ENCODE measurements around the gene DACH2. TPM values are rescaled to one million over a fixed set of nuclear protein-coding genes. Genes with fewer than 3 reads are reported as not detected.

Gene DACH2
- total and polyA plus RNA-seq, 2 of the 4 experiments (the other 2 are of a cell fraction): 2.8 to 3.8 TPM

- Histone ChIP-seq H3K4me2 (ENCODE audit: low read depth, low read length) (no peak overlapping the region), H4K8ac (ENCODE audit: low read depth in 2 of 2, low read length in 2 of 2) (no peak overlapping the region), H3K9me1 (ENCODE audit: insufficient read depth, low read length) (no peaks in the 10 kb centered on the region), H3K79me1 (ENCODE audit: low read depth in 1 of 2, low read length in 2 of 2) (no peaks in the 10 kb centered on the region), H3K27me3 (ENCODE audit: control insufficient read depth, insufficient read depth, low read length) (no peaks in the 10 kb centered on the region), H4K5ac (ENCODE audit: low read depth, low read length) (no peak overlapping the region), H3K14ac (replicated peaks; ENCODE audit: low read depth, low read length) (no peak overlapping the region), H2BK5ac (ENCODE audit: low read depth, low read length, poor library complexity, severe bottlenecking) (no peak overlapping the region), H4K91ac (ENCODE audit: insufficient read depth, low read depth, low read length) (no peak overlapping the region), H4K20me1 (ENCODE audit: insufficient read depth, low read length) (no peaks in the 10 kb centered on the region), H3K56ac (ENCODE audit: extremely low read depth, insufficient read depth, low read length) (no peak overlapping the region), H2BK20ac (ENCODE audit: low read depth, low read length) (no peak overlapping the region), H3K18ac (ENCODE audit: low read depth, low read length) (no peak overlapping the region), H3K23ac (ENCODE audit: low read depth, low read length) (no peak overlapping the region), H2BK120ac (ENCODE audit: low read depth, low read length) (no peak overlapping the region), H2AK9ac (replicated peaks; ENCODE audit: low read depth, low read length, poor library complexity) (no peak overlapping the region), H3K9ac (ENCODE audit: low read depth, low read length) (no peak overlapping the region), H3K4me3 (ENCODE audit: insufficient read depth, low read depth, low read length) (no peak overlapping the region), H3K36me3 (ENCODE audit: control insufficient read depth, insufficient read depth, low read length) (no peaks in the 10 kb centered on the region), H2AFZ (replicated peaks; ENCODE audit: low read length, poor library complexity) (no peak overlapping the region), H2AK5ac (ENCODE audit: low read depth, low read length) (no peak overlapping the region), H3K27ac (ENCODE audit: insufficient read depth, low read length) (no peak overlapping the region), H3K4me1 (ENCODE audit: control insufficient read depth, insufficient read depth, low read length) (no peaks in the 10 kb centered on the region), H3K4ac (ENCODE audit: low read depth, low read length) (no peak overlapping the region), H2BK15ac (ENCODE audit: low read depth, low read length) (no peak overlapping the region), H3K9me3 (ENCODE audit: control insufficient read depth, insufficient read depth, low read length) (no peaks in the 10 kb centered on the region)
- no peak for ATAC-seq (ENCODE audit: low read depth)
- dilution Hi-C loops (cut with HindIII; ENCODE audit: low sequenced_read_pairs, unreplicated experiment) (no loop called here), in situ Hi-C loops (cut with MboI; ENCODE audit: low sequenced_read_pairs) (no loop called here), intact Hi-C loops (cut with micrococcal nuclease) (no loop called here)
- CTCF ChIA-PET: no interaction called here
- TF ChIP-seq CHD1 (IDR thresholded peaks at IDR 0.05; ENCODE audit: low read depth, low read length): no peak
- TF ChIP-seq POLR2A (IDR thresholded peaks at IDR 0.05; ENCODE audit: low read depth, low read length): no peak
- no peak for TF ChIP-seq RFX5 (IDR thresholded peaks at IDR 0.05; ENCODE audit: low read depth, low read length)
- TF ChIP-seq RCOR1 (IDR thresholded peaks at IDR 0.05; ENCODE audit: insufficient replicate concordance, low read length): no peak
- TF ChIP-seq, protein P1, sequence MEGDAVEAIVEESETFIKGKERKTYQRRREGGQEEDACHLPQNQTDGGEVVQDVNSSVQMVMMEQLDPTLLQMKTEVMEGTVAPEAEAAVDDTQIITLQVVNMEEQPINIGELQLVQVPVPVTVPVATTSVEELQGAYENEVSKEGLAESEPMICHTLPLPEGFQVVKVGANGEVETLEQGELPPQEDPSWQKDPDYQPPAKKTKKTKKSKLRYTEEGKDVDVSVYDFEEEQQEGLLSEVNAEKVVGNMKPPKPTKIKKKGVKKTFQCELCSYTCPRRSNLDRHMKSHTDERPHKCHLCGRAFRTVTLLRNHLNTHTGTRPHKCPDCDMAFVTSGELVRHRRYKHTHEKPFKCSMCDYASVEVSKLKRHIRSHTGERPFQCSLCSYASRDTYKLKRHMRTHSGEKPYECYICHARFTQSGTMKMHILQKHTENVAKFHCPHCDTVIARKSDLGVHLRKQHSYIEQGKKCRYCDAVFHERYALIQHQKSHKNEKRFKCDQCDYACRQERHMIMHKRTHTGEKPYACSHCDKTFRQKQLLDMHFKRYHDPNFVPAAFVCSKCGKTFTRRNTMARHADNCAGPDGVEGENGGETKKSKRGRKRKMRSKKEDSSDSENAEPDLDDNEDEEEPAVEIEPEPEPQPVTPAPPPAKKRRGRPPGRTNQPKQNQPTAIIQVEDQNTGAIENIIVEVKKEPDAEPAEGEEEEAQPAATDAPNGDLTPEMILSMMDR (conservative IDR thresholded peaks at IDR 0.05; ENCODE audit: low read depth, low read length): no peak
- TF ChIP-seq, protein P2, sequence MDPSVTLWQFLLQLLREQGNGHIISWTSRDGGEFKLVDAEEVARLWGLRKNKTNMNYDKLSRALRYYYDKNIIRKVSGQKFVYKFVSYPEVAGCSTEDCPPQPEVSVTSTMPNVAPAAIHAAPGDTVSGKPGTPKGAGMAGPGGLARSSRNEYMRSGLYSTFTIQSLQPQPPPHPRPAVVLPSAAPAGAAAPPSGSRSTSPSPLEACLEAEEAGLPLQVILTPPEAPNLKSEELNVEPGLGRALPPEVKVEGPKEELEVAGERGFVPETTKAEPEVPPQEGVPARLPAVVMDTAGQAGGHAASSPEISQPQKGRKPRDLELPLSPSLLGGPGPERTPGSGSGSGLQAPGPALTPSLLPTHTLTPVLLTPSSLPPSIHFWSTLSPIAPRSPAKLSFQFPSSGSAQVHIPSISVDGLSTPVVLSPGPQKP (IDR thresholded peaks at IDR 0.05; ENCODE audit: borderline replicate concordance, low read depth, low read length): no peak
- TF ChIP-seq CEBPB (IDR thresholded peaks at IDR 0.05; ENCODE audit: low read depth, low read length): no peak
- no peak for TF ChIP-seq RAD21 (IDR thresholded peaks at IDR 0.05; ENCODE audit: low read length)
- no peak for TF ChIP-seq FOS (IDR thresholded peaks at IDR 0.05; ENCODE audit: low read depth, low read length)
- TF ChIP-seq MAFK (IDR thresholded peaks at IDR 0.05; ENCODE audit: low read depth, low read length): no peak
- no peak for TF ChIP-seq MXI1 (IDR thresholded peaks at IDR 0.05; ENCODE audit: borderline replicate concordance, low read depth, low read length)
- TF ChIP-seq MAZ (IDR thresholded peaks at IDR 0.05; ENCODE audit: borderline replicate concordance, low read depth, low read length): no peak
- TF ChIP-seq USF2 (IDR thresholded peaks at IDR 0.05; ENCODE audit: low read depth, low read length): no peak
- no peak for TF ChIP-seq NFE2L2 (IDR thresholded peaks at IDR 0.05; ENCODE audit: low read depth, low read length)
- DNase-seq: no peak
- 40% methylated on average over 2 of the region's 5 CpGs; no CpG with 5 or more reads in 1 of the 2 experiments for WGBS, 2 experiments (ENCODE audit: extremely low coverage in 2 of 2, insufficient read length in 1 of 2)
- BruUV-seq (replicated peaks): no TSS peak
- POLR2A ChIA-PET (ENCODE audit: unreplicated experiment): no interaction called here
Observed at GRCh38 chrX:86711531-86712180, 563.4 kb downstream of the DACH2 start.

Data from IMR-90 (cell line).